Upper lobe of left lung (tissue), 6 donors: ENCODE results near the gene CNOT4. TPM values are rescaled to one million over a fixed set of nuclear protein-coding genes. Genes with fewer than 3 reads are reported as not detected.

Source experiments
- ATAC-seq, 2 donors: fragments of 200-7000 bp; cut with Tn5 transposase; one replicate each; pipeline ENCODE4 v1.9.1; 2022; ENCODE audit warnings: mild to moderate bottlenecking in 2 of 2, moderate library complexity in 2 of 2; ENCODE audit not compliant: low FRiP score in 2 of 2
- DNase-seq, 2 donors: peaks; one replicate each; pipeline ENCODE4 v3.0.0-alpha.2; 2019 to 2020
- H3K27ac ChIP-seq, 4 donors: fragments of 200-600 bp; sonication (generic); one replicate each; pipeline ENCODE4 v1.5.1; 2016 to 2019
- H3K27me3 ChIP-seq, 4 donors: fragments of 200-600 bp; sonication (generic); one replicate each; pipeline ENCODE4 v1.5.1; 2017 to 2019
- H3K36me3 ChIP-seq, 4 donors: fragments of 200-600 bp; sonication (generic); one replicate each; pipeline ENCODE4 v1.5.1; 2016 to 2019
- H3K4me1 ChIP-seq, 4 donors: fragments of 200-600 bp; sonication (generic); one replicate each; pipeline ENCODE4 v1.5.1; 2018 to 2019
- H3K4me3 ChIP-seq, 4 donors: fragments of 200-600 bp; sonication (generic); one replicate each; pipeline ENCODE4 v1.5.1; 2017 to 2019; ENCODE audit warnings: mild to moderate bottlenecking in 2 of 4, moderate library complexity in 1 of 4
- H3K9me3 ChIP-seq, 4 donors: fragments of 200-600 bp; sonication (generic); one replicate each; pipeline ENCODE4 v1.5.1; 2018 to 2019
- CTCF ChIP-seq, 6 experiments: fragments of 450-650 bp in 4 of 6; fragments of 200-600 bp in 2 of 6; sonication (generic) in 2 of 6; IDR thresholded peaks; one replicate each; pipeline ENCODE4 v1.5.1; 2016 to 2019; ENCODE audit warnings: antibody characterized with exemption in 6 of 6
- EP300 ChIP-seq, 4 donors: sonication (generic); formaldehyde crosslinking; IDR thresholded peaks; one replicate each; pipeline ENCODE4 v1.5.1; 2017; ENCODE audit warnings: antibody characterized with exemption in 4 of 4, control low read depth in 2 of 4
- POLR2A ChIP-seq, 4 donors: fragments of 450-650 bp; IDR thresholded peaks; one replicate each; pipeline ENCODE4 v1.5.1; 2016 to 2017; ENCODE audit warnings: antibody characterized with exemption in 4 of 4, mild to moderate bottlenecking in 2 of 4
- POLR2AphosphoS5 ChIP-seq, 2 donors: sonication (generic); formaldehyde crosslinking; IDR thresholded peaks; one replicate each; pipeline ENCODE4 v1.5.1; 2017; ENCODE audit warnings: antibody characterized with exemption in 2 of 2
- WGBS, 2 donors: methylation state at CpG; one replicate each; pipeline ENCODE4 v1.1.5; 2017 to 2018; 5-methylcytosine and 5-hydroxymethylcytosine counted together
- total RNA-seq, 6 donors: library from RNA; depleted of rRNA in 4 of 6; stranded (reverse); fragments of >200 nt in 4 of 6; gene quantifications; one replicate each; pipeline versions ENCODE4 v1.1.0 to v1.2.1, GENCODE V29; 2016 to 2021
- donor health status: DM: no; HTN: no; CAD: no; lungs with moderate emphysema.
- donor health status: DM: no; HTN: yes; CAD: no; lungs with severe emphysema.

Gene CNOT4
- total RNA-seq, 6 donors from 2014 or later: 12.1 to 25.7 (median 19.5) TPM

GRCh38 chr7:135366843-135367508 lies 142.9 kb downstream of the CNOT4 start:
- H3K4me3 ChIP-seq: no peak overlapping the region
- TF ChIP-seq EP300 (IDR thresholded peaks at IDR 0.05) (no peak), POLR2AphosphoS5 (IDR thresholded peaks at IDR 0.05) (no peak), POLR2A (IDR thresholded peaks at IDR 0.05) (no peak), CTCF (IDR thresholded peaks at IDR 0.05) (no peak)
- H3K36me3 ChIP-seq: peaks cover 0 to 8% (median 2%) of the 10 kb centered on the region in 4 donors
- no peaks in the 10 kb centered on the region for H3K9me3 ChIP-seq
- WGBS, 2 donors: 92 to 94% methylated on average over 7 of the region's 7 CpGs
- H3K27me3 ChIP-seq: no peaks in the 10 kb centered on the region
- DNase-seq (no peak), ATAC-seq (no peak)
- no peaks in the 10 kb centered on the region for H3K4me1 ChIP-seq
- no peak overlapping the region for H3K27ac ChIP-seq

GRCh38 chr7:135365721-135366120 lies 144.2 kb downstream of the CNOT4 start:
- Histone ChIP-seq H3K9me3 (no peaks in the 10 kb centered on the region), H3K4me3 (no peak overlapping the region), H3K27me3 (no peaks in the 10 kb centered on the region), H3K36me3 (peaks cover 0 to 13% (median 2%) of the 10 kb centered on the region in 4 donors), H3K27ac (no peak overlapping the region), H3K4me1 (no peaks in the 10 kb centered on the region)
- 90 to 94% methylated on average over 3 of the region's 3 CpGs for WGBS, 2 donors
- no peak for TF ChIP-seq EP300 (IDR thresholded peaks at IDR 0.05)
- TF ChIP-seq CTCF (IDR thresholded peaks at IDR 0.05): no peak
- TF ChIP-seq POLR2A (IDR thresholded peaks at IDR 0.05): no peak
- TF ChIP-seq POLR2AphosphoS5 (IDR thresholded peaks at IDR 0.05): no peak
- ATAC-seq: no peak
- no peak for DNase-seq

- Histone ChIP-seq H3K27ac (no peak overlapping the region), H3K27me3 (no peaks in the 10 kb centered on the region), H3K9me3 (no peaks in the 10 kb centered on the region), H3K36me3 (peaks cover 0 to 13% (median 2%) of the 10 kb centered on the region in 4 donors), H3K4me3 (no peak overlapping the region), H3K4me1 (no peaks in the 10 kb centered on the region)
- 76 to 87% methylated on average over 2 of the region's 2 CpGs for WGBS, 2 donors
- no peak for TF ChIP-seq EP300 (IDR thresholded peaks at IDR 0.05)
- no peak for TF ChIP-seq POLR2A (IDR thresholded peaks at IDR 0.05)
- no peak for TF ChIP-seq CTCF (IDR thresholded peaks at IDR 0.05)
- TF ChIP-seq POLR2AphosphoS5 (IDR thresholded peaks at IDR 0.05): no peak
- ATAC-seq (no peak), DNase-seq (no peak)
Measured at GRCh38 chr7:135364206-135364605, 145.7 kb downstream of the CNOT4 start.

GRCh38 chr7:135362871-135363270 lies 147.0 kb downstream of the CNOT4 start:
- H3K36me3 ChIP-seq: peaks cover 0 to 13% (median 2%) of the 10 kb centered on the region in 4 donors
- DNase-seq: no peak
- H3K4me3 ChIP-seq: no peak overlapping the region
- no peak for ATAC-seq
- no peaks in the 10 kb centered on the region for H3K9me3 ChIP-seq
- TF ChIP-seq POLR2A (IDR thresholded peaks at IDR 0.05): no peak
- no peak for TF ChIP-seq EP300 (IDR thresholded peaks at IDR 0.05)
- TF ChIP-seq POLR2AphosphoS5 (IDR thresholded peaks at IDR 0.05): no peak
- no peak for TF ChIP-seq CTCF (IDR thresholded peaks at IDR 0.05)
- H3K4me1 ChIP-seq: no peaks in the 10 kb centered on the region
- 94 to 99% methylated on average over 7 of the region's 7 CpGs for whole genome bisulfite sequencing, 2 donors
- H3K27me3 ChIP-seq: no peaks in the 10 kb centered on the region
- H3K27ac ChIP-seq: no peak overlapping the region

GRCh38 chr7:135361788-135362187 lies 148.1 kb downstream of the CNOT4 start:
- TF ChIP-seq CTCF (IDR thresholded peaks at IDR 0.05) (no peak), POLR2A (IDR thresholded peaks at IDR 0.05) (no peak), POLR2AphosphoS5 (IDR thresholded peaks at IDR 0.05) (no peak), EP300 (IDR thresholded peaks at IDR 0.05) (no peak)
- no peaks in the 10 kb centered on the region for H3K4me1 ChIP-seq
- 66 to 71% methylated on average over 5 of the region's 5 CpGs for WGBS, 2 donors

More at GRCh38 chr7:135361788-135362187, 148.1 kb downstream of the CNOT4 start:
- Histone ChIP-seq H3K27ac (no peak overlapping the region), H3K9me3 (no peaks in the 10 kb centered on the region), H3K4me3 (no peak overlapping the region), H3K36me3 (peaks cover 0 to 13% (median 2%) of the 10 kb centered on the region in 4 donors), H3K27me3 (no peaks in the 10 kb centered on the region)
- DNase-seq (no peak), ATAC-seq (no peak)
